ENCODE data around the gene GSTP1. TPM values are rescaled to one million over a fixed set of nuclear protein-coding genes. Genes with fewer than 3 reads are reported as not detected.
"Not testable (repeated sequence)": the region's sequence is repeated elsewhere in the genome, so short reads cannot be mapped to it uniquely, and the experiment has no call there.

GSTP1 gene
- polyA plus RNA-seq, 1 of the 3 experiments (the other 2 are of a cell fraction): 745 TPM

GRCh38 chr11:67548555-67549110, 35.0 kb upstream of the GSTP1 start:
- Histone ChIP-seq H4K20me1 (ENCODE audit: insufficient read depth) (no peaks in the 10 kb centered on the region), H3K9me3 (no peaks in the 10 kb centered on the region), H3K4me2 (no peak overlapping the region), H3K9me2 (no peaks in the 10 kb centered on the region), H2AFZ (ENCODE audit: low read depth) (no peak overlapping the region), H3K9ac (no peak overlapping the region), H3K79me2 (ENCODE audit: insufficient read depth) (no peaks in the 10 kb centered on the region), H3K27me3 (ENCODE audit: insufficient read depth) (no peaks in the 10 kb centered on the region), H3K4me1 (ENCODE audit: control insufficient read depth in 1 of 2, insufficient read depth in 2 of 2, low read depth in 1 of 2, low read length in 1 of 2) (no peaks in the 10 kb centered on the region), H3K27ac (ENCODE audit: low read depth in 2 of 2, low read length in 1 of 2) (no peak overlapping the region), H3K36me3 (replicated peaks in 1 of 2; ENCODE audit: control insufficient read depth in 1 of 2, insufficient read depth in 2 of 2, low read length in 1 of 2) (no peaks in the 10 kb centered on the region), H3F3A (replicated peaks; ENCODE audit: insufficient read depth) (no peaks in the 10 kb centered on the region), H3K4me3 (ENCODE audit: low read depth in 2 of 2, low read length in 1 of 2) (no peak overlapping the region)
- DNase-seq: no peak
- ChIA-PET CTCF (interaction anchor here (1.1 to 1.9 kb wide), 2 partner anchors 12 to 24 kb away, joined by 3 to 5 read pairs; no protein-coding TSS in a partner anchor), POLR2A (no interaction called here)
- TF ChIP-seq MXI1 (IDR thresholded peaks at IDR 0.05; ENCODE audit: low read depth, low read length) (no peak), RFX5 (IDR thresholded peaks at IDR 0.05; ENCODE audit: low read length) (no peak), REST (IDR thresholded peaks at IDR 0.05; ENCODE audit: low read depth, low read length) (no peak)
- WGBS (ENCODE audit: low lambda C conversion rate): 67% methylated on average over 9 of the region's 9 CpGs

DNA sequence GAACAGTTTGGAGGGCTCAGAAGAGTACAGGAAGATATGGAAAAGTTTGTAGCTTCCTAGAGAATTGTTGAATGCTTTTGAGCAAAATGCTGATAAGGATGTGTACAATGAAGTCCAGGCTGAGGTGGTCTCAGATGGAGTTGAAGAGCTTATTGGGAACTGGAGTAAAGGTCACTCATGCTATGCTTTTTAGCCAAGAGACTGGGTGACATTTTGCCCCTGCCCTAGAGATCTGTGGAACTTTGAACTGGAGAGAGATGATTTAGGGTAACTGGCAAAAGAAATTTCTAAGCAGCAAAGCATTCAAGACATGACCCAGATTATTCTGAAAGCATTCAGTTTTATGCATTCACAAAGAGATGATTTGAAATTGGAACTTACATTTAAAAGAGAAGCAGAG, 32.5 kb upstream of the GSTP1 start:
- H2AFZ ChIP-seq (ENCODE audit: low read depth): no peak overlapping the region
- H3K27ac ChIP-seq (ENCODE audit: low read depth in 2 of 2, low read length in 1 of 2): no peak overlapping the region
- CTCF ChIA-PET: interaction anchor here (0.9 kb wide), 1 partner anchor 18 kb away, joined by 3 read pairs; no protein-coding TSS in a partner anchor
- DNase-seq: no peak
- H3K4me1 ChIP-seq (ENCODE audit: control insufficient read depth in 1 of 2, insufficient read depth in 2 of 2, low read depth in 1 of 2, low read length in 1 of 2): no peaks in the 10 kb centered on the region
- no peaks in the 10 kb centered on the region for H3K27me3 ChIP-seq (ENCODE audit: insufficient read depth)
- no peak overlapping the region for H3K9ac ChIP-seq
- no peaks in the 10 kb centered on the region for H3K9me2 ChIP-seq
- POLR2A ChIA-PET: no interaction called here
- no peaks in the 10 kb centered on the region for H3F3A ChIP-seq (replicated peaks; ENCODE audit: insufficient read depth)
- no peak overlapping the region for H3K4me2 ChIP-seq
- no peak overlapping the region for H3K4me3 ChIP-seq (ENCODE audit: low read depth in 2 of 2, low read length in 1 of 2)
- no peaks in the 10 kb centered on the region for H4K20me1 ChIP-seq (ENCODE audit: insufficient read depth)
- no peaks in the 10 kb centered on the region for H3K36me3 ChIP-seq (replicated peaks in 1 of 2; ENCODE audit: control insufficient read depth in 1 of 2, insufficient read depth in 2 of 2, low read length in 1 of 2)
- H3K79me2 ChIP-seq (ENCODE audit: insufficient read depth): no peaks in the 10 kb centered on the region
- TF ChIP-seq POLR2AphosphoS5 (IDR thresholded peaks at IDR 0.05; ENCODE audit: low read depth, low read length): no peak
- TF ChIP-seq TCF12 (IDR thresholded peaks at IDR 0.05): no peak
- H3K9me3 ChIP-seq: no peaks in the 10 kb centered on the region

DNA sequence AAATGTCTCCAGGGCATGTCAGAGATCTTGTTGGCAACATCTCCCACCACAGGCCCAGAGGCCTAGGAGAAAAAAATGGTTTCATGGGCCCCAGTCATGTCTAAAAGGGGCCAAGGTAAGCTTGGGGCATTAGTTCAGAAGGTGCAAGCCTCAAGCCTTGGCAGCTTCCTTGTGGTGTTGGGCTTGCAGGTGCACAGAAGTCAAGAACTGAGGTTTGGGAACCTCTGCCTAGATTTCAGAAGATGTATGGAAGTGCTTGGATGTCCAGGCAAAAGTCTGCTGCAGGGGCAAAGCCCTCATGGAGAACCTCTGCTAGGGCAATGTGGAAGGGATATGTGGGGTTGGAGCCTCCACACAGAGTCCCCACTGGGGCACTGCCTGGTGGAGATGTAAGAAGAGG, 31.9 kb upstream of the GSTP1 start:
- H3K4me3 ChIP-seq (ENCODE audit: low read depth in 2 of 2, low read length in 1 of 2); H3K36me3 ChIP-seq (replicated peaks in 1 of 2; ENCODE audit: control insufficient read depth in 1 of 2, insufficient read depth in 2 of 2, low read length in 1 of 2); H3K4me1 ChIP-seq (ENCODE audit: control insufficient read depth in 1 of 2, insufficient read depth in 2 of 2, low read depth in 1 of 2, low read length in 1 of 2); H3K9me3 ChIP-seq; H3K9ac ChIP-seq; DNase-seq; H3K27ac ChIP-seq (ENCODE audit: low read depth in 2 of 2, low read length in 1 of 2); H3K4me2 ChIP-seq; H3K79me2 ChIP-seq (ENCODE audit: insufficient read depth); H3K27me3 ChIP-seq (ENCODE audit: insufficient read depth); H2AFZ ChIP-seq (ENCODE audit: low read depth); CTCF ChIA-PET; H3F3A ChIP-seq (replicated peaks; ENCODE audit: insufficient read depth); H3K9me2 ChIP-seq; POLR2A ChIA-PET; H4K20me1 ChIP-seq (ENCODE audit: insufficient read depth): not testable (repeated sequence)
